Measurements from ENCODE around the gene PPARD.

GRCh38 chr6:35328108-35328723 is 14.1 kb upstream of the PPARD start:
- TF ChIP-seq, protein P1, sequence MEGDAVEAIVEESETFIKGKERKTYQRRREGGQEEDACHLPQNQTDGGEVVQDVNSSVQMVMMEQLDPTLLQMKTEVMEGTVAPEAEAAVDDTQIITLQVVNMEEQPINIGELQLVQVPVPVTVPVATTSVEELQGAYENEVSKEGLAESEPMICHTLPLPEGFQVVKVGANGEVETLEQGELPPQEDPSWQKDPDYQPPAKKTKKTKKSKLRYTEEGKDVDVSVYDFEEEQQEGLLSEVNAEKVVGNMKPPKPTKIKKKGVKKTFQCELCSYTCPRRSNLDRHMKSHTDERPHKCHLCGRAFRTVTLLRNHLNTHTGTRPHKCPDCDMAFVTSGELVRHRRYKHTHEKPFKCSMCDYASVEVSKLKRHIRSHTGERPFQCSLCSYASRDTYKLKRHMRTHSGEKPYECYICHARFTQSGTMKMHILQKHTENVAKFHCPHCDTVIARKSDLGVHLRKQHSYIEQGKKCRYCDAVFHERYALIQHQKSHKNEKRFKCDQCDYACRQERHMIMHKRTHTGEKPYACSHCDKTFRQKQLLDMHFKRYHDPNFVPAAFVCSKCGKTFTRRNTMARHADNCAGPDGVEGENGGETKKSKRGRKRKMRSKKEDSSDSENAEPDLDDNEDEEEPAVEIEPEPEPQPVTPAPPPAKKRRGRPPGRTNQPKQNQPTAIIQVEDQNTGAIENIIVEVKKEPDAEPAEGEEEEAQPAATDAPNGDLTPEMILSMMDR (IDR thresholded peaks at IDR 0.05), result no peak
- no peak for TF ChIP-seq MAFK (IDR thresholded peaks at IDR 0.05; ENCODE audit: partially characterized antibody)
- TF ChIP-seq JUNB (IDR thresholded peaks at IDR 0.05), result no peak
- TF ChIP-seq CEBPB (IDR thresholded peaks at IDR 0.05), result no peak
- no peak for TF ChIP-seq RAD21 (conservative IDR thresholded peaks at IDR 0.05 in 1 of 2, IDR thresholded peaks at IDR 0.05 in 1 of 2)
